Small intestine (tissue), 7 donors: ENCODE measurements around the gene TTC17. TPM values are rescaled to one million over a fixed set of nuclear protein-coding genes. Genes with fewer than 3 reads are reported as not detected.
A peak's percentile ranks its signal among the peaks of the same experiment; 100 is the strongest.

Source experiments
- DNase-seq, 2 donors: peaks; one replicate each; pipeline versions ENCODE4 v3.0.0 to v3.0.0-alpha.2; 2013
- FAIRE-seq: peaks from 2 replicates; lab custom pipeline; 2012; peaks lifted over from hg19 to GRCh38; lab: Jason Lieb, UNC
- H3K27ac ChIP-seq, 3 donors: one replicate each; pipeline ENCODE4 v1.5.1; 2013; ENCODE audit warnings: low read length in 2 of 3, mild to moderate bottlenecking in 2 of 3, control low read depth in 1 of 3, inconsistent platforms in 1 of 3, low read depth in 1 of 3, moderate library complexity in 1 of 3
- H3K27me3 ChIP-seq, 3 donors: one replicate each; pipeline ENCODE4 v1.6.1; 2013; ENCODE audit warnings: low read length in 3 of 3, inconsistent platforms in 1 of 3; ENCODE audit not compliant: control insufficient read depth in 3 of 3, insufficient read depth in 3 of 3
- H3K36me3 ChIP-seq, 3 donors: one replicate each; pipeline ENCODE4 v1.6.1; 2013; ENCODE audit warnings: low read length in 3 of 3, inconsistent platforms in 1 of 3, low read depth in 1 of 3, mild to moderate bottlenecking in 1 of 3, moderate library complexity in 1 of 3; ENCODE audit not compliant: control insufficient read depth in 3 of 3, insufficient read depth in 2 of 3
- H3K4me1 ChIP-seq, 3 donors: one replicate each; pipeline ENCODE4 v1.6.1; 2013; ENCODE audit warnings: low read length in 2 of 3, inconsistent platforms in 1 of 3, low read depth in 1 of 3, mild to moderate bottlenecking in 1 of 3, moderate library complexity in 1 of 3; ENCODE audit not compliant: control insufficient read depth in 3 of 3, insufficient read depth in 2 of 3
- H3K4me3 ChIP-seq, 3 donors: one replicate each; pipeline ENCODE4 v1.5.1; 2013; ENCODE audit warnings: low read length in 3 of 3, control low read depth in 1 of 3, inconsistent platforms in 1 of 3, low read depth in 1 of 3, mild to moderate bottlenecking in 1 of 3, moderate library complexity in 1 of 3
- H3K9me3 ChIP-seq, 2 donors: one replicate each; pipeline ENCODE4 v1.6.1; 2013; ENCODE audit warnings: low read depth in 1 of 2, low read length in 1 of 2; ENCODE audit not compliant: control insufficient read depth in 2 of 2, insufficient read depth in 1 of 2
- WGBS, 3 donors: extraction: QIAGEN DNeasy Blood & Tissue Kit; methylation state at CpG; one replicate each; pipeline ENCODE4 v1.1.7; 2013; 5-methylcytosine and 5-hydroxymethylcytosine counted together
- polyA plus RNA-seq, 4 donors: library from polyadenylated mRNA; stranded (reverse) in 3 of 4; unstranded in 1 of 4; fragments of 200-250 nt in 3 of 4; fragments of 120-200 nt in 1 of 4; gene quantifications; one replicate each; pipeline versions ENCODE4 v1.2.1 to v1.2.3, GENCODE V29; 2013
- donor health status: healthy with polysubstance abuse.
- donor health status: control.
- donor health status: control.
- donor health status: Bipolar disorder and iron deficiency.
- donor health status: healthy.

The TTC17 gene
- polyA plus RNA-seq, 4 donors, result 22.2 to 147 (median 36.6) TPM

DNA sequence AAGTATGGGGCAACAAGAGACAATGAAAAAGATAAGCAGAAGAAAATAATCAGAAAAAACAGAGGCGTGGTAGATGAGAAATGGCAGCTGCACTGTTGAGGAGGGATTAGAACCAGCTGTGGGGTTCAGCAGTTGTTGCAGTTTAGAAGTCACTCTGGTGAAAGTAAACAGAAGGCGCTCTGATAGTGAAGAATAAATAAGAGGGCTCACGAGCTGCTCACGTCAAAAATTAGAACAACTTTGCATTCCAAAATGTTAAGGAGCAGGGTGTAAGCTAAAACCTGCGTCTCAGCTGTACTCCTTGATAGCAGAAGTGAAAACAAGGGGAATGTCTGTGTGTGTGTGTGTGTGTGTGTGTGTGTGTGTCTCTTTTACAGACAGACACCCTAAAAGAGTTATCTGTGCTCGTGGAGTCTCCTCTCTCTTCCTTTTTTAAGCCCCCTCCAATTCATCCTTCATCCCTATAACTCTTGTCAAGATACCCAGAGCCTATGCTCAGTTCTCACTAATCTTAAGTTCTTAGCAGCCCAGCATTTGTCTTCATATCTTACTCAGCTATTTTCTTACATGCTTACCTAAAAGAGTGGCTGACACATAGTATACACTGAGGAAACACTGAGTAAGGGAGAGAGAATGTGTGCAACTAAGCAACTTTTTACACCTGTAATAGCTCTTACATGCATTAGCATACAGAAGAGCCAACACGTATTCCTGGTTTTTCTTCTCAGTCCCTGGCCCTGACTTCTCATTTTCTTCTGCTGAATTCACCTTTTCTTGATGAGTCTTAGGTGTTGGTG is 8.9 kb downstream of the TTC17 start:
- H3K36me3 ChIP-seq, result peaks cover 1 to 25% (median 5%) of the 10 kb centered on the region in 3 donors

DNA sequence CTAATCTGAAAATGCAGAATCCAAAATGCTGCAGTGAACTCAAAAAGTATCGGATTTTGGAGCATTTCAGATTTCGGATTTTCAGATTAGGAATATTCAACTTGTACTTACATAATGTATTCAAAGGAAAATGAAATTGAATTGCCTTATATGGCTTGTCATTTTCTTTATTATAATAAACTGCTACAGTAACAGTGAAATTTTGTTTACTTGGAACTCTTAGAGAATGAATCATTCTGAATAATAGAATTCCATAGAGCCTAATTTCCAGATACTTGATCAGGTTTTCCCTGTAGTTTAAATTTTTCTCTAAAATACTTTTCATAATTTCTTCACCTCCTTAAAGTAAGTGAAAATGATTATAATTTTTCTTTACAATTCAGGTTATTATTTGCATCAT is 17.3 kb downstream of the TTC17 start:
- DNase-seq (no peak), FAIRE-seq (no peak)
- WGBS, 3 donors, result 90 to 94% (median 94%) methylated on average over 2 of the region's 2 CpGs
- Histone ChIP-seq H3K36me3 (peaks cover 0 to 17% (median 3%) of the 10 kb centered on the region in 3 donors), H3K27me3 (no peaks in the 10 kb centered on the region), H3K4me1 (peaks cover 0 to 12% (median 2%) of the 10 kb centered on the region in 3 donors), H3K4me3 (no peak overlapping the region), H3K9me3 (no peaks in the 10 kb centered on the region), H3K27ac (no peak overlapping the region)

More for the DNA sequence above, 8.9 kb downstream of the TTC17 start:
- Histone ChIP-seq H3K9me3 (no peaks in the 10 kb centered on the region), H3K27me3 (no peaks in the 10 kb centered on the region), H3K4me3 (no peak overlapping the region), H3K27ac (peak overlapping the region in 1 of 3 donors; percentile 30), H3K4me1 (peaks cover 0 to 10% (median 0%) of the 10 kb centered on the region in 3 donors)
- no peak for FAIRE-seq
- WGBS, 3 donors, result 52 to 62% (median 58%) methylated on average over 7 of the region's 7 CpGs
- DNase-seq, result peak in 1 of 2 donors; percentile 9

DNA sequence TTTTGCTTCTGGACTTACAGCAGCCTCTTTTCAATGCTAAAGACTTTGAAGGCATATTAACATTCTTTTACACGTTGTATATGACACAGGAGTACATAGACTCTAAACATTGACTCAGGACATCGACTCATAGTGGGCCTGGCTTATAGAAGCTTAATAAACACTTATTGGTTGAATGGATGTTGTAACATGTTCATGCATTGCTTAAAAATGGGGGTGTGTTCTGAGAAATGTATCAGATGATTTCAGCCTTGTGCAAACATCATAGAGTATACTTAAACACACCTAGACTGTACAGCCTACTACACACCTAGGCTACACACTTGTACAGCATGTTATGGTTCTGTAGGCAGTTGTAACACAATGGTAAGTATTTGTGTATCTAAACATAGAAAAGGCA is 17.9 kb downstream of the TTC17 start:
- H3K36me3 ChIP-seq, result peaks cover 0 to 17% (median 0%) of the 10 kb centered on the region in 3 donors
- WGBS, 3 donors, result 30 to 54% (median 47%) methylated on average over 2 of the region's 2 CpGs
- peak; percentile 45 to 65 for DNase-seq
- H3K4me1 ChIP-seq, result peaks cover 0 to 12% (median 2%) of the 10 kb centered on the region in 3 donors
- H3K27me3 ChIP-seq, result no peaks in the 10 kb centered on the region
- no peak overlapping the region for H3K4me3 ChIP-seq
- no peaks in the 10 kb centered on the region for H3K9me3 ChIP-seq
- FAIRE-seq, result no peak
- no peak overlapping the region for H3K27ac ChIP-seq

DNA sequence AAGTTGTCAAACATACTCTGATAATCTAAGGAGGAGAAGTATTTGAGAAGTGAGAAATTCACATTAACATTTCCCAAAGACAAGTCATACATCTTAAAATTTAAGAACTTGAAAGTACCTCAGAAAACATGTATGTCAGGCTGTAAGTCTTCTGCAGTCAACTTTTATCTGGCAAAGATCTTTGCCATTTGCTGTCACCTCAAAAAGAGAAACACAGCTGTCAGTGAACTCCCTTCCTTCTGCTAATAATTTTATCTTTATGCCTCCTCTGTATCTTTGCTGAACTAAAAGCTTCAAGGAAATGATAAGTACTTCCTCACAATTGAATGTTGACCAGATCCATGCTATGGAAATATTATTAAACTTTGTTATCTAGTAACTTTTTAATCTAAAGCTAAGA is 18.7 kb downstream of the TTC17 start:
- Histone ChIP-seq H3K9me3 (no peaks in the 10 kb centered on the region), H3K36me3 (peaks cover 0 to 12% (median 0%) of the 10 kb centered on the region in 3 donors), H3K27me3 (no peaks in the 10 kb centered on the region), H3K27ac (no peak overlapping the region), H3K4me1 (peaks cover 0 to 12% (median 2%) of the 10 kb centered on the region in 3 donors), H3K4me3 (no peak overlapping the region)
- FAIRE-seq, result no peak
- DNase-seq, result peak in 1 of 2 donors; percentile 13

DNA sequence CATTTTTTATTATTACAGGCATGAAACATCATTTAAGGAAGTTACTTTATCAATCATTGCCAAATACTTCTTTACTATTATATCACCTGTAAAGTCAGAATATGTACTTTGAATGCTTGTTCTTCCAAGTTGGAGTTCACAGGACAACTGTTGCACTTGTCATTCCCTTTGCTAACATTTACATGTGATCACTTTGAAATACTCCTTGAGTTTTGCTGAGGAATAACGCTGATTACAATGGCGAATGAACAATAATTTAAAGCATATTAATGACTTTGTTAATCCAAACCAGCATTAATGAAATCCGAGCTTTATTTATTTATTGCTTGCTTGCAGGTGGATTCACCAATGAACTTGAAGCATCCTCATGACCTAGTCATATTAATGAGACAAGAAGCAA is 20.2 kb downstream of the TTC17 start:
- Histone ChIP-seq H3K36me3 (peaks cover 0 to 17% (median 0%) of the 10 kb centered on the region in 3 donors), H3K27ac (peak overlapping the region in 1 of 3 donors; percentile 25), H3K9me3 (no peaks in the 10 kb centered on the region), H3K27me3 (no peaks in the 10 kb centered on the region), H3K4me1 (peaks cover 0 to 12% (median 2%) of the 10 kb centered on the region in 3 donors), H3K4me3 (no peak overlapping the region)
- WGBS, 3 donors, result 20 to 68% (median 45%) methylated on average over 3 of the region's 3 CpGs
- FAIRE-seq (no peak), DNase-seq (peak in 1 of 2 donors; percentile 35)

DNA sequence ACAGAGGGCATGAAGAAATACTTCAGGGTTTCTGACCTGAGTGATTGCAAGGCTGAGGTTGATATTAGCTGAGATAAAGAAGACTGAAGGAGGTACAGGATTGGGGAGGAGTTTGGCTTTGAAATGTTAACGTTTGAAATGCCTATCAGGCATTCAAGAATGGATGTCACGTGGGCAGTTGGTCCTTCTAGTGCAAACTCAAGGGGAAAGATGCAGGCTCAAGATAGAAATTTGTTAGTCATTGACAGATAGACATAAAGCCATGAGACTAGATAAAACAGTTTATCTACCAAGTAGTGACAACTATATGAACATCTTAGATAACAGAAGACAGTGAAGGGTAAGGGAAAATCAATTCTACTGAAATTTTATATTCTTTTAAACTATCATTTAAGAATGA is 23.1 kb downstream of the TTC17 start:
- peaks cover 0 to 20% (median 2%) of the 10 kb centered on the region in 3 donors for H3K36me3 ChIP-seq
- WGBS, 3 donors, result 73 to 78% (median 77%) methylated on average over 2 of the region's 2 CpGs
- DNase-seq (no peak), FAIRE-seq (no peak)
- no peak overlapping the region for H3K4me3 ChIP-seq
- H3K4me1 ChIP-seq, result peaks cover 0 to 8% (median 2%) of the 10 kb centered on the region in 3 donors
- H3K9me3 ChIP-seq, result no peaks in the 10 kb centered on the region
- H3K27ac ChIP-seq, result no peak overlapping the region
- H3K27me3 ChIP-seq, result no peaks in the 10 kb centered on the region

DNA sequence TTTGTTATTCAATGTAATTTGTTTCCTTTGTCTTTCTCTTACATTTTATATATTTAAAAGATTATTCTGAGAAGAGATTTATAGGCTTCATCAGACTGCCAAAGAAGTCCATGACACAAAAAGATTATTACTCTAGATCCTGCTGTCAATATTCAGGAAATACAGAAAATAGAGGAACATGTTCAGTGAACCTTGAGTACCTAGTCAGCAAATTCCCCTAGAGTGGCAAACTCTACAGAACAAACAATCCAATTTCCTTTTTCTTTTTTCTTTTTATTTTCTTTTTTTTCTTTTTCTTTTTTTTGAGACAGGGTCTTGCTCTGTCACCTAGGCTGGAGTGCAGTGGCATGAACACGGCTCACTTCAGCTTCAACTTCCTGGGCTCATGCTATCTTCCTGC is 23.9 kb downstream of the TTC17 start:
- FAIRE-seq (no peak), DNase-seq (no peak)
- no peaks in the 10 kb centered on the region for H3K9me3 ChIP-seq
- H3K27ac ChIP-seq, result no peak overlapping the region
- peaks cover 0 to 4% (median 2%) of the 10 kb centered on the region in 3 donors for H3K4me1 ChIP-seq
- H3K27me3 ChIP-seq, result no peaks in the 10 kb centered on the region
- 93 to 95% (median 95%) methylated on average over 1 of the region's 1 CpG for WGBS, 3 donors
- no peak overlapping the region for H3K4me3 ChIP-seq
- H3K36me3 ChIP-seq, result peaks cover 0 to 20% (median 2%) of the 10 kb centered on the region in 3 donors

DNA sequence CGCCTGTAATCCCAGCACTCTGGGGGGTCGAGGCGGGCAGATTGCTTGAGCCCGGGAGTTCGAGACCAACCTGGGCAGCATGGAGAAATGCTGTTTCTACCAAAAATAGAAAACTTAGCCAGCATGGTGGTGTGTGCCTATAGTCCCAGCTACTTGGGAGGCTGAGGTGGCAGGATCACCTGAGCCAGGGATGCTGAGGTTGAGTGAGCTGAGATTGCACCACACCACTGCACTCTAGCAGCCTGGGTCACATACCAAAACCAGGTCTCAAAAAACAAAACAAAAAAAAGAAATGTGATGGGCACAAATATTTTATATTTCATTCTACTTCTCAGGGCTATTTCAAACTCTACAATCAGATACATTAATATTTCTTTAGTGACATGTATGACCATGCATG is 25.7 kb downstream of the TTC17 start:
- H3K4me3 ChIP-seq, result no peak overlapping the region
- WGBS, 3 donors, result 88 to 98% (median 97%) methylated on average over 5 of the region's 5 CpGs
- FAIRE-seq, result no peak
- peaks cover 0 to 25% (median 2%) of the 10 kb centered on the region in 3 donors for H3K36me3 ChIP-seq
- DNase-seq, result no peak
- no peaks in the 10 kb centered on the region for H3K27me3 ChIP-seq
- H3K4me1 ChIP-seq, result no peaks in the 10 kb centered on the region
- no peaks in the 10 kb centered on the region for H3K9me3 ChIP-seq
- no peak overlapping the region for H3K27ac ChIP-seq
